HAP-1 (cell line): Measurements from ENCODE around the gene CELF3.
"Not testable (repeated sequence)": the region's sequence is repeated elsewhere in the genome, so short reads cannot be mapped to it uniquely, and the experiment has no call there.

Experiments
- DNase-seq, 2 experiments: peaks; one replicate each; pipeline ENCODE4 v3.0.0-alpha.2; 2016 to 2020; ENCODE audit warnings: low spot score in 2 of 2
- H3K27me3 ChIP-seq: fragments of 250-450 bp; sonication (Bioruptor Pico); 2 replicates; pipeline ENCODE4 v1.5.1; 2020; ENCODE audit warnings: low read depth, mild to moderate bottlenecking, moderate library complexity
- H3K36me3 ChIP-seq: fragments of 250-450 bp; sonication (Bioruptor Pico); replicated peaks from 2 replicates; pipeline ENCODE4 v1.5.1; 2020; ENCODE audit warnings: mild to moderate bottlenecking
- H3K4me1 ChIP-seq: fragments of 250-450 bp; sonication (Bioruptor Pico); 2 replicates; pipeline ENCODE4 v1.5.1; 2020; ENCODE audit warnings: mild to moderate bottlenecking
- H3K4me3 ChIP-seq: fragments of 250-450 bp; sonication (Bioruptor Pico); 2 replicates; pipeline ENCODE4 v1.5.1; 2020; ENCODE audit warnings: mild to moderate bottlenecking, moderate library complexity
- H3K9me3 ChIP-seq: fragments of 250-450 bp; sonication (Bioruptor Pico); 2 replicates; pipeline ENCODE4 v1.5.1; 2020; ENCODE audit warnings: mild to moderate bottlenecking, moderate library complexity
- in situ Hi-C: fragments of 300-500 bp; cut with MboI; formaldehyde crosslinking; loops from 3 replicates; pipeline ENCODE4 v1.14.3; 2020; ENCODE audit warnings: low sequenced_read_pairs, inconsistent platforms, mixed read lengths

Gene CELF3

GRCh38 chr1:151703813-151704212 is 12.8 kb downstream of the CELF3 start:
- no peak for DNase-seq
- H3K4me1 ChIP-seq = no peaks in the 10 kb centered on the region

GRCh38 chr1:151702936-151703335 is 13.7 kb downstream of the CELF3 start:
- Histone ChIP-seq H3K27me3 (no peaks in the 10 kb centered on the region), H3K4me3 (no peak overlapping the region), H3K36me3 (peaks cover 8% of the 10 kb centered on the region; the same call in 1 of the 2 replicates), H3K4me1 (no peaks in the 10 kb centered on the region), H3K9me3 (no peaks in the 10 kb centered on the region)
- DNase-seq = no peak
- in situ Hi-C loops = no loop called here

More at GRCh38 chr1:151703813-151704212, 12.8 kb downstream of the CELF3 start:
- H3K36me3 ChIP-seq = peaks cover 8% of the 10 kb centered on the region; the same call in 1 of the 2 replicates
- in situ Hi-C loops = no loop called here
- H3K4me3 ChIP-seq = no peak overlapping the region
- H3K9me3 ChIP-seq = no peaks in the 10 kb centered on the region
- H3K27me3 ChIP-seq = no peaks in the 10 kb centered on the region

GRCh38 chr1:151701515-151701914 is 15.1 kb downstream of the CELF3 start:
- no peak overlapping the region for H3K4me3 ChIP-seq
- no peaks in the 10 kb centered on the region for H3K9me3 ChIP-seq
- no peak for DNase-seq
- H3K27me3 ChIP-seq = no peaks in the 10 kb centered on the region
- peaks cover 8% of the 10 kb centered on the region; the same call in 1 of the 2 replicates for H3K36me3 ChIP-seq
- no peaks in the 10 kb centered on the region for H3K4me1 ChIP-seq
- in situ Hi-C loops = no loop called here

GRCh38 chr1:151693057-151693651 is 23.4 kb downstream of the CELF3 start:
- Histone ChIP-seq H3K27me3 (no peaks in the 10 kb centered on the region), H3K36me3 (peaks cover 6% of the 10 kb centered on the region), H3K9me3 (no peaks in the 10 kb centered on the region), H3K4me1 (no peaks in the 10 kb centered on the region), H3K4me3 (no peak overlapping the region)
- no peak for DNase-seq
- in situ Hi-C loops = no loop called here

GRCh38 chr1:151692226-151692625 is 24.4 kb downstream of the CELF3 start:
- Histone ChIP-seq H3K4me3 (no peak overlapping the region), H3K36me3 (peaks cover 6% of the 10 kb centered on the region), H3K9me3 (no peaks in the 10 kb centered on the region), H3K4me1 (0 out of 2 replicates have a peak, but pooled peaks cover under 1% of the 10 kb centered on the region), H3K27me3 (no peaks in the 10 kb centered on the region)
- in situ Hi-C loops = no loop called here
- no peak for DNase-seq

GRCh38 chr1:151689494-151689893 is 27.1 kb downstream of the CELF3 start:
- Histone ChIP-seq H3K4me3 (no peak overlapping the region), H3K36me3 (peaks cover 6% of the 10 kb centered on the region), H3K4me1 (0 out of 2 replicates have a peak, but pooled peaks cover 3% of the 10 kb centered on the region), H3K9me3 (no peaks in the 10 kb centered on the region), H3K27me3 (no peaks in the 10 kb centered on the region)
- in situ Hi-C loops = no loop called here
- DNase-seq = no peak

- no peak for DNase-seq
- in situ Hi-C loops = no loop called here
- H3K4me3 ChIP-seq = no peak overlapping the region
- H3K4me1 ChIP-seq = 0 out of 2 replicates have a peak, but pooled peaks cover 3% of the 10 kb centered on the region
- no peaks in the 10 kb centered on the region for H3K9me3 ChIP-seq
- peaks cover 3% of the 10 kb centered on the region; the same call in 1 of the 2 replicates for H3K36me3 ChIP-seq
- H3K27me3 ChIP-seq = peaks cover 2% of the 10 kb centered on the region; the same call in 1 of the 2 replicates
Measured at GRCh38 chr1:151686561-151686960, 30.0 kb downstream of the CELF3 start.

- Histone ChIP-seq H3K4me3 (no peak overlapping the region), H3K4me1 (0 out of 2 replicates have a peak, but pooled peaks cover 3% of the 10 kb centered on the region), H3K9me3 (no peaks in the 10 kb centered on the region), H3K36me3 (peaks cover 3% of the 10 kb centered on the region; the same call in 1 of the 2 replicates), H3K27me3 (peaks cover 2% of the 10 kb centered on the region; the same call in 1 of the 2 replicates)
- in situ Hi-C loops = no loop called here
- no peak for DNase-seq
Measured at GRCh38 chr1:151684128-151684527, 32.5 kb downstream of the CELF3 start.

GRCh38 chr1:151682901-151683300 is 33.7 kb downstream of the CELF3 start:
- H3K9me3 ChIP-seq, H3K4me1 ChIP-seq, DNase-seq, H3K36me3 ChIP-seq, H3K4me3 ChIP-seq, in situ Hi-C loops, H3K27me3 ChIP-seq: not testable (repeated sequence)

- Histone ChIP-seq H3K9me3 (no peaks in the 10 kb centered on the region), H3K36me3 (peaks cover 3% of the 10 kb centered on the region; the same call in 1 of the 2 replicates), H3K4me3 (no peak overlapping the region), H3K4me1 (no peaks in the 10 kb centered on the region), H3K27me3 (peaks cover 2% of the 10 kb centered on the region; the same call in 1 of the 2 replicates)
- DNase-seq = no peak
- in situ Hi-C loops = no loop called here
Measured at GRCh38 chr1:151681923-151682322, 34.7 kb downstream of the CELF3 start.

- DNase-seq = no peak
- Histone ChIP-seq H3K36me3 (0 out of 2 replicates have a peak, but pooled peaks cover 3% of the 10 kb centered on the region), H3K4me1 (no peaks in the 10 kb centered on the region), H3K27me3 (peaks cover 2% of the 10 kb centered on the region; the same call in 1 of the 2 replicates), H3K9me3 (no peaks in the 10 kb centered on the region), H3K4me3 (no peak overlapping the region)
- in situ Hi-C loops = no loop called here
Measured at GRCh38 chr1:151680826-151681225, 35.8 kb downstream of the CELF3 start.

- Histone ChIP-seq H3K4me3 (no peak overlapping the region), H3K27me3 (peaks cover 2% of the 10 kb centered on the region; the same call in 1 of the 2 replicates), H3K9me3 (no peaks in the 10 kb centered on the region), H3K4me1 (no peaks in the 10 kb centered on the region), H3K36me3 (0 out of 2 replicates have a peak, but pooled peaks cover 3% of the 10 kb centered on the region)
- in situ Hi-C loops = no loop called here
- DNase-seq = no peak
Measured at GRCh38 chr1:151680391-151680790, 36.2 kb downstream of the CELF3 start.

- Histone ChIP-seq H3K27me3 (no peaks in the 10 kb centered on the region), H3K9me3 (no peaks in the 10 kb centered on the region), H3K4me1 (no peaks in the 10 kb centered on the region), H3K36me3 (peaks cover 12% of the 10 kb centered on the region), H3K4me3 (no peak overlapping the region)
- DNase-seq = no peak
- in situ Hi-C loops = no loop called here
Measured at GRCh38 chr1:151673407-151673806, 43.2 kb downstream of the CELF3 start.

- peaks cover 12% of the 10 kb centered on the region for H3K36me3 ChIP-seq
- in situ Hi-C loops, DNase-seq, H3K27me3 ChIP-seq, H3K9me3 ChIP-seq, H3K4me1 ChIP-seq, H3K4me3 ChIP-seq: not testable (repeated sequence)
Measured at GRCh38 chr1:151670036-151670675, 46.4 kb downstream of the CELF3 start.
